B cell (primary cell): Measurements from ENCODE around the gene MAPKAPK3.

ENCODE experiments used
- EZH2 ChIP-seq: IDR thresholded peaks from 2 replicates; pipeline ENCODE4 v1.6.1; 2012; ENCODE audit warnings: borderline replicate concordance, low read depth, mild to moderate bottlenecking, moderate library complexity, low read length; ENCODE audit not compliant: insufficient read depth, poor library complexity, severe bottlenecking
- TF ChIP-seq, protein P1 (sequence below): fragments of 200-600 bp; IDR thresholded peaks from one replicate; pipeline ENCODE4 v1.8.0; 2022; ENCODE audit warnings: antibody characterized with exemption, mild to moderate bottlenecking

- TF ChIP-seq, protein P1, sequence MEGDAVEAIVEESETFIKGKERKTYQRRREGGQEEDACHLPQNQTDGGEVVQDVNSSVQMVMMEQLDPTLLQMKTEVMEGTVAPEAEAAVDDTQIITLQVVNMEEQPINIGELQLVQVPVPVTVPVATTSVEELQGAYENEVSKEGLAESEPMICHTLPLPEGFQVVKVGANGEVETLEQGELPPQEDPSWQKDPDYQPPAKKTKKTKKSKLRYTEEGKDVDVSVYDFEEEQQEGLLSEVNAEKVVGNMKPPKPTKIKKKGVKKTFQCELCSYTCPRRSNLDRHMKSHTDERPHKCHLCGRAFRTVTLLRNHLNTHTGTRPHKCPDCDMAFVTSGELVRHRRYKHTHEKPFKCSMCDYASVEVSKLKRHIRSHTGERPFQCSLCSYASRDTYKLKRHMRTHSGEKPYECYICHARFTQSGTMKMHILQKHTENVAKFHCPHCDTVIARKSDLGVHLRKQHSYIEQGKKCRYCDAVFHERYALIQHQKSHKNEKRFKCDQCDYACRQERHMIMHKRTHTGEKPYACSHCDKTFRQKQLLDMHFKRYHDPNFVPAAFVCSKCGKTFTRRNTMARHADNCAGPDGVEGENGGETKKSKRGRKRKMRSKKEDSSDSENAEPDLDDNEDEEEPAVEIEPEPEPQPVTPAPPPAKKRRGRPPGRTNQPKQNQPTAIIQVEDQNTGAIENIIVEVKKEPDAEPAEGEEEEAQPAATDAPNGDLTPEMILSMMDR: no peak
- no peak for TF ChIP-seq EZH2
Measured at GRCh38 chr3:50567386-50568167, 49.4 kb upstream of the MAPKAPK3 start, which contains the start of gene C3orf18.
